Neural cell (in vitro differentiated cells): ENCODE measurements around the gene ZNF841. TPM values are rescaled to one million over a fixed set of nuclear protein-coding genes. Genes with fewer than 3 reads are reported as not detected.

Experiments used
- H2AFZ ChIP-seq: fragments of 200-600, 300-800 bp; sonication (generic), shearing (Covaris generic); 2 replicates; pipeline ENCODE4 v1.6.0; 2014; ENCODE audit warnings: low read depth, mild to moderate bottlenecking, antibody characterized with exemption, low read length, moderate library complexity
- H3F3A ChIP-seq: fragments of 200-600 bp; shearing (Covaris generic); 2 replicates; pipeline ENCODE4 v1.6.1; 2016; ENCODE audit warnings: mild to moderate bottlenecking, moderate library complexity, mixed read lengths, antibody characterized with exemption, low read length; ENCODE audit not compliant: insufficient read depth, poor library complexity, severe bottlenecking
- H3K27ac ChIP-seq: fragments of 200-600, 300-800 bp; sonication (generic), shearing (Covaris generic); 2 replicates; pipeline ENCODE4 v1.5.1; 2014; ENCODE audit warnings: mild to moderate bottlenecking, low read length, moderate library complexity
- H3K27me3 ChIP-seq: fragments of 300-800, 200-600 bp; sonication (generic), shearing (Covaris generic); 2 replicates; pipeline ENCODE4 v1.6.0; 2014; ENCODE audit warnings: mild to moderate bottlenecking, low read depth, low read length, moderate library complexity; ENCODE audit not compliant: insufficient read depth
- H3K36me3 ChIP-seq: fragments of 300-800, 200-600 bp; sonication (generic), shearing (Covaris generic); 2 replicates; pipeline ENCODE4 v1.5.1; 2014; ENCODE audit warnings: mild to moderate bottlenecking, antibody characterized with exemption, low read length, moderate library complexity; ENCODE audit not compliant: insufficient read depth
- H3K4me2 ChIP-seq: fragments of 300-800, 200-600 bp; sonication (generic), shearing (Covaris generic); 2 replicates; pipeline ENCODE4 v1.6.0; 2014; ENCODE audit warnings: mild to moderate bottlenecking, low read length
- H3K4me3 ChIP-seq: fragments of 300-800, 200-600 bp; sonication (generic), shearing (Covaris generic); 2 replicates; pipeline ENCODE4 v1.5.1; 2014; ENCODE audit warnings: mild to moderate bottlenecking, low read length, moderate library complexity
- H3K79me2 ChIP-seq: fragments of 200-600 bp; shearing (Covaris generic); replicated peaks from 2 replicates; pipeline ENCODE4 v1.6.0; 2014; ENCODE audit warnings: mild to moderate bottlenecking, low read length, moderate library complexity; ENCODE audit not compliant: insufficient read depth
- H3K9ac ChIP-seq: fragments of 300-800, 200-600 bp; sonication (generic), shearing (Covaris generic); 2 replicates; pipeline ENCODE4 v1.6.1; 2016; ENCODE audit warnings: mild to moderate bottlenecking, low read length, mixed read lengths
- H3K9me2 ChIP-seq: fragments of 200-600 bp; shearing (Covaris generic); 2 replicates; pipeline ENCODE4 v1.6.1; 2016; ENCODE audit warnings: mild to moderate bottlenecking, low read length, mixed read lengths; ENCODE audit not compliant: insufficient read depth
- H3K9me3 ChIP-seq: fragments of 200-600, 300-800 bp; sonication (generic), shearing (Covaris generic); 2 replicates; pipeline ENCODE4 v1.6.1; 2016; ENCODE audit warnings: mild to moderate bottlenecking, mixed run types, low read length, moderate library complexity, mixed read lengths
- H4K20me1 ChIP-seq: fragments of 200-600 bp; shearing (Covaris generic); 2 replicates; pipeline ENCODE4 v1.6.1; 2016; ENCODE audit warnings: mild to moderate bottlenecking, mixed run types; ENCODE audit not compliant: insufficient read depth
- EP300 ChIP-seq: fragments of 450-650 bp; conservative IDR thresholded peaks from 2 replicates; pipeline ENCODE4 v1.6.1; 2014; ENCODE audit warnings: antibody characterized with exemption, mild to moderate bottlenecking, moderate library complexity; ENCODE audit not compliant: poor library complexity, severe bottlenecking
- EZH2 ChIP-seq: fragments of 200-600, 300-800 bp; shearing (Covaris generic), sonication (generic); IDR thresholded peaks from 2 replicates; pipeline ENCODE4 v1.6.1; 2014; ENCODE audit warnings: antibody characterized with exemption, low read length, borderline replicate concordance, mild to moderate bottlenecking; ENCODE audit not compliant: insufficient read depth, poor library complexity, severe bottlenecking
- MXI1 ChIP-seq: fragments of 450-650 bp; conservative IDR thresholded peaks from 2 replicates; pipeline ENCODE4 v1.6.1; 2014; ENCODE audit warnings: antibody characterized with exemption, mild to moderate bottlenecking; ENCODE audit not compliant: poor library complexity, severe bottlenecking
- POLR2AphosphoS5 ChIP-seq: IDR thresholded peaks from 2 replicates; pipeline ENCODE4 v1.6.1; 2012
- RAD21 ChIP-seq: fragments of 450-650 bp; conservative IDR thresholded peaks from 2 replicates; pipeline ENCODE4 v1.6.1; 2014; ENCODE audit warnings: antibody characterized with exemption, mild to moderate bottlenecking, moderate library complexity
- SMC3 ChIP-seq: fragments of 450-650 bp; conservative IDR thresholded peaks from 2 replicates; pipeline ENCODE4 v1.6.1; 2014; ENCODE audit warnings: antibody characterized with exemption, mild to moderate bottlenecking, moderate library complexity; ENCODE audit not compliant: poor library complexity
- TAF1 ChIP-seq: IDR thresholded peaks from 2 replicates; pipeline ENCODE4 v1.6.1; 2012; ENCODE audit warnings: low read depth
- polyA plus RNA-seq: library from polyadenylated mRNA; depleted of rRNA; stranded (reverse); fragments of >200 nt; gene quantifications from 2 replicates; pipeline ENCODE4 v1.2.3, GENCODE V29; 2014
- TF ChIP-seq, protein P1 (sequence below): fragments of 450-650 bp; IDR thresholded peaks from 2 replicates; pipeline ENCODE4 v1.5.1; 2014; ENCODE audit warnings: antibody characterized with exemption, mild to moderate bottlenecking, moderate library complexity; ENCODE audit not compliant: poor library complexity, severe bottlenecking
- TF ChIP-seq, protein P2 (sequence below): IDR thresholded peaks from 2 replicates; pipeline ENCODE4 v1.6.1; 2012; ENCODE audit warnings: borderline replicate concordance

ZNF841 gene
- polyA plus RNA-seq, 1 donor from 2014 or later = 27.5 TPM

DNA sequence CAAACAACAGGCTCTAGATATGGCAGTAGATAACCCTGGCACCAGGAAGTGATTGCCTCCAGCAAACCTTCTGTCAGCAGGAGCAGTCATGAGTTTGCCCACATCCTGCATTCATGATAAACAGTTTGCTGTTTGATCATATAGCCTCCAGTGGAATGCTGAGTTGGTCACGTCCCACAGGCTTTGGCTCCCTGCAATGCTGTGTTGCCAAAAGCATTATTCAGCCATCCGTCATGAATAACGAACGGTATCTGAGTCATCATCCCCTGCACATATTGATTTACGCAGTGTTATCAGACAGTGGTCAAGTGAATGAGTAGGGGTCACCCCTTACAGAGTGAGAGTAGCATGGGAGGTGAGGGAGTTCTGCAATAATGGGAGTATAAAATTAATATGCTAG, 25.1 kb downstream of the ZNF841 start:
- Histone ChIP-seq H3K27ac (no peak overlapping the region), H3F3A (no peaks in the 10 kb centered on the region), H3K9me2 (no peaks in the 10 kb centered on the region), H3K36me3 (peaks cover 53% of the 10 kb centered on the region), H3K4me2 (no peak overlapping the region), H3K9me3 (peaks cover 16% of the 10 kb centered on the region), H2AFZ (no peak overlapping the region), H3K9ac (no peak overlapping the region), H3K4me3 (no peak overlapping the region), H4K20me1 (no peaks in the 10 kb centered on the region), H3K27me3 (no peaks in the 10 kb centered on the region), H3K79me2 (no peaks in the 10 kb centered on the region)
- TF ChIP-seq, protein P1, sequence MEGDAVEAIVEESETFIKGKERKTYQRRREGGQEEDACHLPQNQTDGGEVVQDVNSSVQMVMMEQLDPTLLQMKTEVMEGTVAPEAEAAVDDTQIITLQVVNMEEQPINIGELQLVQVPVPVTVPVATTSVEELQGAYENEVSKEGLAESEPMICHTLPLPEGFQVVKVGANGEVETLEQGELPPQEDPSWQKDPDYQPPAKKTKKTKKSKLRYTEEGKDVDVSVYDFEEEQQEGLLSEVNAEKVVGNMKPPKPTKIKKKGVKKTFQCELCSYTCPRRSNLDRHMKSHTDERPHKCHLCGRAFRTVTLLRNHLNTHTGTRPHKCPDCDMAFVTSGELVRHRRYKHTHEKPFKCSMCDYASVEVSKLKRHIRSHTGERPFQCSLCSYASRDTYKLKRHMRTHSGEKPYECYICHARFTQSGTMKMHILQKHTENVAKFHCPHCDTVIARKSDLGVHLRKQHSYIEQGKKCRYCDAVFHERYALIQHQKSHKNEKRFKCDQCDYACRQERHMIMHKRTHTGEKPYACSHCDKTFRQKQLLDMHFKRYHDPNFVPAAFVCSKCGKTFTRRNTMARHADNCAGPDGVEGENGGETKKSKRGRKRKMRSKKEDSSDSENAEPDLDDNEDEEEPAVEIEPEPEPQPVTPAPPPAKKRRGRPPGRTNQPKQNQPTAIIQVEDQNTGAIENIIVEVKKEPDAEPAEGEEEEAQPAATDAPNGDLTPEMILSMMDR = no peak
- TF ChIP-seq RAD21 (no peak), TAF1 (no peak), MXI1 (no peak), EZH2 (no peak), POLR2AphosphoS5 (no peak), EP300 (no peak), SMC3 (no peak)
- TF ChIP-seq, protein P2, sequence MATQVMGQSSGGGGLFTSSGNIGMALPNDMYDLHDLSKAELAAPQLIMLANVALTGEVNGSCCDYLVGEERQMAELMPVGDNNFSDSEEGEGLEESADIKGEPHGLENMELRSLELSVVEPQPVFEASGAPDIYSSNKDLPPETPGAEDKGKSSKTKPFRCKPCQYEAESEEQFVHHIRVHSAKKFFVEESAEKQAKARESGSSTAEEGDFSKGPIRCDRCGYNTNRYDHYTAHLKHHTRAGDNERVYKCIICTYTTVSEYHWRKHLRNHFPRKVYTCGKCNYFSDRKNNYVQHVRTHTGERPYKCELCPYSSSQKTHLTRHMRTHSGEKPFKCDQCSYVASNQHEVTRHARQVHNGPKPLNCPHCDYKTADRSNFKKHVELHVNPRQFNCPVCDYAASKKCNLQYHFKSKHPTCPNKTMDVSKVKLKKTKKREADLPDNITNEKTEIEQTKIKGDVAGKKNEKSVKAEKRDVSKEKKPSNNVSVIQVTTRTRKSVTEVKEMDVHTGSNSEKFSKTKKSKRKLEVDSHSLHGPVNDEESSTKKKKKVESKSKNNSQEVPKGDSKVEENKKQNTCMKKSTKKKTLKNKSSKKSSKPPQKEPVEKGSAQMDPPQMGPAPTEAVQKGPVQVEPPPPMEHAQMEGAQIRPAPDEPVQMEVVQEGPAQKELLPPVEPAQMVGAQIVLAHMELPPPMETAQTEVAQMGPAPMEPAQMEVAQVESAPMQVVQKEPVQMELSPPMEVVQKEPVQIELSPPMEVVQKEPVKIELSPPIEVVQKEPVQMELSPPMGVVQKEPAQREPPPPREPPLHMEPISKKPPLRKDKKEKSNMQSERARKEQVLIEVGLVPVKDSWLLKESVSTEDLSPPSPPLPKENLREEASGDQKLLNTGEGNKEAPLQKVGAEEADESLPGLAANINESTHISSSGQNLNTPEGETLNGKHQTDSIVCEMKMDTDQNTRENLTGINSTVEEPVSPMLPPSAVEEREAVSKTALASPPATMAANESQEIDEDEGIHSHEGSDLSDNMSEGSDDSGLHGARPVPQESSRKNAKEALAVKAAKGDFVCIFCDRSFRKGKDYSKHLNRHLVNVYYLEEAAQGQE = no peak

DNA sequence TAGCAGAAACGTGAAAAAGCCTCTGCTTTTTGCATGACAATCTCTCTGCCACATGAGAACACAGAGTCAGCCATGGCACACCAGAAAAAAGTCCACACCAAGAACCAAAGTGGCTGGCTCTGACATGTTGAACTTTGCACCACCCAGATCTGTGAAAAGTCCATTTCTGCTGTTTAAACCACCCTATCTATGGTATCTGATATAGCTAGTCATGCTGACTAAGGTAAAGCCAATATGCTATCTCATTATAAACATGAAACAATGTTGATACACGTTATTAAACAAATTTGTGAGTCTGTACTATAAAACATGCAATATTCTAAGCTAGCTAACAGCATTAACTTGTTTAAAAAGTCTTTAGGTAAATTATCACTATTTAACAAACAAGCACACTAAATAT, 25.9 kb downstream of the ZNF841 start:
- H3K4me2 ChIP-seq = no peak overlapping the region
- no peaks in the 10 kb centered on the region for H3F3A ChIP-seq
- H3K9me3 ChIP-seq = peaks cover 25% of the 10 kb centered on the region
- H3K27ac ChIP-seq = no peak overlapping the region
- no peak for TF ChIP-seq TAF1
- TF ChIP-seq EZH2 = no peak
- TF ChIP-seq EP300 = no peak
- TF ChIP-seq, protein P2 = no peak
- TF ChIP-seq, protein P1 = no peak
- no peak for TF ChIP-seq RAD21
- no peak for TF ChIP-seq MXI1
- no peak for TF ChIP-seq SMC3
- no peak for TF ChIP-seq POLR2AphosphoS5
- H2AFZ ChIP-seq = no peak overlapping the region
- H4K20me1 ChIP-seq = no peaks in the 10 kb centered on the region
- H3K9ac ChIP-seq = no peak overlapping the region
- H3K9me2 ChIP-seq = no peaks in the 10 kb centered on the region
- H3K4me3 ChIP-seq = no peak overlapping the region
- H3K27me3 ChIP-seq = no peaks in the 10 kb centered on the region
- H3K79me2 ChIP-seq = no peaks in the 10 kb centered on the region
- peaks cover 56% of the 10 kb centered on the region for H3K36me3 ChIP-seq
